WTC11 (cell line): ENCODE data around the gene GPR62. TPM values are rescaled to one million over a fixed set of nuclear protein-coding genes. Genes with fewer than 3 reads are reported as not detected.

Experiments used
- ATAC-seq: fragments of 200-7000 bp; cut with Tn5 transposase; 2 replicates; pipeline ENCODE4 v1.10.0; 2021; ENCODE audit warnings: mild to moderate bottlenecking, moderate library complexity
- CTCF ChIA-PET: fragments of 300-600 bp; sonication (Branson Sonifier 250); formaldehyde crosslinking; loops from one replicate; lab custom pipeline; 2021; ENCODE audit warnings: antibody characterized with exemption; lab: Charles Lee
- POLR2A ChIA-PET: fragments of 350-600 bp; sonication (Branson Sonifier 250); formaldehyde crosslinking; loops from one replicate; lab custom pipeline; 2021; ENCODE audit warnings: antibody characterized with exemption; lab: Charles Lee
- DNase-seq: peaks from one replicate; pipeline ENCODE4 v3.0.0; 2021; ENCODE audit warnings: low spot score
- H3K27ac Mint-ChIP-seq: 2 replicates; pipeline ENCODE4 v1.8.0; 2021; ENCODE audit warnings: mixed read lengths
- H3K27me3 Mint-ChIP-seq: 2 replicates; pipeline ENCODE4 v1.8.0; 2021; ENCODE audit warnings: low read depth, mild to moderate bottlenecking, moderate library complexity, mixed read lengths
- H3K36me3 Mint-ChIP-seq: 2 replicates; pipeline ENCODE4 v1.8.0; 2021; ENCODE audit warnings: mixed read lengths
- H3K4me1 Mint-ChIP-seq: 2 replicates; pipeline ENCODE4 v1.8.0; 2022; ENCODE audit warnings: mixed read lengths
- H3K4me3 Mint-ChIP-seq: 2 replicates; pipeline ENCODE4 v1.8.0; 2021; ENCODE audit warnings: mild to moderate bottlenecking, moderate library complexity, mixed read lengths
- H3K9me3 Mint-ChIP-seq: 2 replicates; pipeline ENCODE4 v1.8.0; 2021; ENCODE audit warnings: mixed read lengths
- CBFB ChIP-seq: sonication (generic); formaldehyde crosslinking; IDR thresholded peaks from 2 replicates; pipeline ENCODE4 v1.8.1; 2022; ENCODE audit warnings: mild to moderate bottlenecking, low read depth, missing genetic modification reagents
- FOXJ3 ChIP-seq: sonication (generic); formaldehyde crosslinking; IDR thresholded peaks from 2 replicates; pipeline ENCODE4 v1.9.0; 2021; ENCODE audit warnings: missing genetic modification reagents, mild to moderate bottlenecking, borderline replicate concordance
- GABPB1 ChIP-seq: sonication (generic); formaldehyde crosslinking; IDR thresholded peaks from 2 replicates; pipeline ENCODE4 v1.8.1; 2023; ENCODE audit warnings: mild to moderate bottlenecking, missing genetic modification reagents
- JAZF1 ChIP-seq: fragments of 250-450 bp; sonication (Bioruptor Pico); IDR thresholded peaks from 2 replicates; pipeline ENCODE4 v1.9.0; 2021; ENCODE audit warnings: moderate library complexity, mild to moderate bottlenecking, inconsistent platforms
- NR1H2 ChIP-seq: sonication (generic); formaldehyde crosslinking; IDR thresholded peaks from 2 replicates; pipeline ENCODE4 v1.9.0; 2021; ENCODE audit warnings: mild to moderate bottlenecking, moderate library complexity, missing genetic modification reagents
- NR2C2 ChIP-seq: sonication (generic); formaldehyde crosslinking; IDR thresholded peaks from 2 replicates; pipeline ENCODE4 v1.8.0; 2022; ENCODE audit warnings: mild to moderate bottlenecking, missing genetic modification reagents
- PREB ChIP-seq: sonication (generic); formaldehyde crosslinking; IDR thresholded peaks from 2 replicates; pipeline ENCODE4 v1.8.1; 2022; ENCODE audit warnings: mild to moderate bottlenecking, missing genetic modification reagents, moderate library complexity, borderline replicate concordance
- ZNF138 ChIP-seq: sonication (generic); formaldehyde crosslinking; conservative IDR thresholded peaks from 2 replicates; pipeline ENCODE4 v1.8.1; 2022; ENCODE audit warnings: mild to moderate bottlenecking, moderate library complexity, missing genetic modification reagents
- ZNF232 ChIP-seq: sonication (generic); formaldehyde crosslinking; IDR thresholded peaks from 2 replicates; pipeline ENCODE4 v1.8.0; 2022; ENCODE audit warnings: mild to moderate bottlenecking, missing genetic modification reagents
- ZNF416 ChIP-seq: fragments of 250-450 bp; sonication (Bioruptor Pico); IDR thresholded peaks from 2 replicates; pipeline ENCODE4 v1.9.0; 2021; ENCODE audit warnings: mild to moderate bottlenecking, inconsistent platforms
- ZNF512 ChIP-seq: sonication (generic); formaldehyde crosslinking; IDR thresholded peaks from 2 replicates; pipeline ENCODE4 v1.8.1; 2022; ENCODE audit warnings: missing genetic modification reagents, borderline replicate concordance
- total RNA-seq: library from RNA; stranded (reverse); gene quantifications from 3 replicates; pipeline ENCODE4 v1.2.3, GENCODE V29; 2021
- TF ChIP-seq, protein P1 (sequence below): sonication (generic); formaldehyde crosslinking; IDR thresholded peaks from 2 replicates; pipeline ENCODE4 v1.8.0; 2023; ENCODE audit warnings: mild to moderate bottlenecking, missing genetic modification reagents
- TF ChIP-seq, protein P2 (sequence below): sonication (generic); formaldehyde crosslinking; IDR thresholded peaks from 2 replicates; pipeline ENCODE4 v1.8.0; 2023; ENCODE audit warnings: missing genetic modification reagents, mild to moderate bottlenecking, borderline replicate concordance
- TF ChIP-seq, protein P3 (sequence below): sonication (generic); formaldehyde crosslinking; conservative IDR thresholded peaks from 2 replicates; pipeline ENCODE4 v1.8.1; 2023; ENCODE audit warnings: mild to moderate bottlenecking, low read depth, missing genetic modification reagents, moderate library complexity

GPR62 gene
- total RNA-seq, 1 experiment from 2014 or later, result 0.24 TPM

DNA sequence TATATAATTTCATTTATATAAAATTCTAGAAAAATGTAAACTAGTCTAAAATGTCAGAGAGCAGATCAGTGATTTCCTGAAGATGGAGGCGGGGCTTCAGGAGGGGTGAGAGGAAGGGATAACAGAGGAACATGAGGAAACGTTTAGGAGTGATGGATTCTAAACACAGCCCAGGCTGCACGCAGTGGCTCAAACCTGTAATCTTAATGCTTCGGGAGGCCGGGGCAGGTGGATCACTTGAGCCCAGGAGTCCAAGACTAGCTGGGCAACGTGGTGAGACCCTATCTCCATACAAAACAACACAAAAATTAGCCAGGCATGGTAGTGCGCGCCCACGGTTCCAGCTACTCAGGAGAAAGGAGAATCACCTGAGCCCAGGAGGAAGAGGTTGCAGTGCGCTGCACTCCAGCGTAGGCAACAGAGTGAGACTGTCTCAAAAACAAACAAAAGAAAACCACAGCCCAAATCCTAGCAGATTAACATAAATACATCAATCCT lies 34.1 kb upstream of the GPR62 start (continued):
- TF ChIP-seq, protein P1, sequence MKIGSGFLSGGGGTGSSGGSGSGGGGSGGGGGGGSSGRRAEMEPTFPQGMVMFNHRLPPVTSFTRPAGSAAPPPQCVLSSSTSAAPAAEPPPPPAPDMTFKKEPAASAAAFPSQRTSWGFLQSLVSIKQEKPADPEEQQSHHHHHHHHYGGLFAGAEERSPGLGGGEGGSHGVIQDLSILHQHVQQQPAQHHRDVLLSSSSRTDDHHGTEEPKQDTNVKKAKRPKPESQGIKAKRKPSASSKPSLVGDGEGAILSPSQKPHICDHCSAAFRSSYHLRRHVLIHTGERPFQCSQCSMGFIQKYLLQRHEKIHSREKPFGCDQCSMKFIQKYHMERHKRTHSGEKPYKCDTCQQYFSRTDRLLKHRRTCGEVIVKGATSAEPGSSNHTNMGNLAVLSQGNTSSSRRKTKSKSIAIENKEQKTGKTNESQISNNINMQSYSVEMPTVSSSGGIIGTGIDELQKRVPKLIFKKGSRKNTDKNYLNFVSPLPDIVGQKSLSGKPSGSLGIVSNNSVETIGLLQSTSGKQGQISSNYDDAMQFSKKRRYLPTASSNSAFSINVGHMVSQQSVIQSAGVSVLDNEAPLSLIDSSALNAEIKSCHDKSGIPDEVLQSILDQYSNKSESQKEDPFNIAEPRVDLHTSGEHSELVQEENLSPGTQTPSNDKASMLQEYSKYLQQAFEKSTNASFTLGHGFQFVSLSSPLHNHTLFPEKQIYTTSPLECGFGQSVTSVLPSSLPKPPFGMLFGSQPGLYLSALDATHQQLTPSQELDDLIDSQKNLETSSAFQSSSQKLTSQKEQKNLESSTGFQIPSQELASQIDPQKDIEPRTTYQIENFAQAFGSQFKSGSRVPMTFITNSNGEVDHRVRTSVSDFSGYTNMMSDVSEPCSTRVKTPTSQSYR, result no peak
- no peak for TF ChIP-seq ZNF232 (CRISPR knock-in tag)
- TF ChIP-seq NR2C2, result no peak
- TF ChIP-seq ZNF138 (CRISPR knock-in tag), result no peak
- TF ChIP-seq, protein P2, sequence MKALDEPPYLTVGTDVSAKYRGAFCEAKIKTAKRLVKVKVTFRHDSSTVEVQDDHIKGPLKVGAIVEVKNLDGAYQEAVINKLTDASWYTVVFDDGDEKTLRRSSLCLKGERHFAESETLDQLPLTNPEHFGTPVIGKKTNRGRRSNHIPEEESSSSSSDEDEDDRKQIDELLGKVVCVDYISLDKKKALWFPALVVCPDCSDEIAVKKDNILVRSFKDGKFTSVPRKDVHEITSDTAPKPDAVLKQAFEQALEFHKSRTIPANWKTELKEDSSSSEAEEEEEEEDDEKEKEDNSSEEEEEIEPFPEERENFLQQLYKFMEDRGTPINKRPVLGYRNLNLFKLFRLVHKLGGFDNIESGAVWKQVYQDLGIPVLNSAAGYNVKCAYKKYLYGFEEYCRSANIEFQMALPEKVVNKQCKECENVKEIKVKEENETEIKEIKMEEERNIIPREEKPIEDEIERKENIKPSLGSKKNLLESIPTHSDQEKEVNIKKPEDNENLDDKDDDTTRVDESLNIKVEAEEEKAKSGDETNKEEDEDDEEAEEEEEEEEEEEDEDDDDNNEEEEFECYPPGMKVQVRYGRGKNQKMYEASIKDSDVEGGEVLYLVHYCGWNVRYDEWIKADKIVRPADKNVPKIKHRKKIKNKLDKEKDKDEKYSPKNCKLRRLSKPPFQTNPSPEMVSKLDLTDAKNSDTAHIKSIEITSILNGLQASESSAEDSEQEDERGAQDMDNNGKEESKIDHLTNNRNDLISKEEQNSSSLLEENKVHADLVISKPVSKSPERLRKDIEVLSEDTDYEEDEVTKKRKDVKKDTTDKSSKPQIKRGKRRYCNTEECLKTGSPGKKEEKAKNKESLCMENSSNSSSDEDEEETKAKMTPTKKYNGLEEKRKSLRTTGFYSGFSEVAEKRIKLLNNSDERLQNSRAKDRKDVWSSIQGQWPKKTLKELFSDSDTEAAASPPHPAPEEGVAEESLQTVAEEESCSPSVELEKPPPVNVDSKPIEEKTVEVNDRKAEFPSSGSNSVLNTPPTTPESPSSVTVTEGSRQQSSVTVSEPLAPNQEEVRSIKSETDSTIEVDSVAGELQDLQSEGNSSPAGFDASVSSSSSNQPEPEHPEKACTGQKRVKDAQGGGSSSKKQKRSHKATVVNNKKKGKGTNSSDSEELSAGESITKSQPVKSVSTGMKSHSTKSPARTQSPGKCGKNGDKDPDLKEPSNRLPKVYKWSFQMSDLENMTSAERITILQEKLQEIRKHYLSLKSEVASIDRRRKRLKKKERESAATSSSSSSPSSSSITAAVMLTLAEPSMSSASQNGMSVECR (CRISPR knock-in tag), result no peak
- TF ChIP-seq GABPB1 (CRISPR knock-in tag), result no peak

GRCh38 chr3:51927061-51927977 lies 27.9 kb upstream of the GPR62 start:
- H3K4me1 Mint-ChIP-seq, result no peaks in the 10 kb centered on the region
- H3K36me3 Mint-ChIP-seq, result 0 out of 2 replicates have a peak, but pooled peaks cover 4% of the 10 kb centered on the region
- DNase-seq (no peak), ATAC-seq (no peak)
- H3K9me3 Mint-ChIP-seq, result no peaks in the 10 kb centered on the region
- H3K27ac Mint-ChIP-seq, result no peak overlapping the region
- ChIA-PET POLR2A (no interaction called here), CTCF (interaction anchor here (1.0 to 1.6 kb wide), 2 partner anchors 14 to 209 kb away, joined by 3 to 4 read pairs; partner anchors contain the start of gene RRP9)
- no peak overlapping the region for H3K4me3 Mint-ChIP-seq
- no peaks in the 10 kb centered on the region for H3K27me3 Mint-ChIP-seq
- TF ChIP-seq PREB (CRISPR knock-in tag), result no peak
- TF ChIP-seq CBFB (CRISPR knock-in tag), result no peak
- no peak for TF ChIP-seq JAZF1 (CRISPR knock-in tag)
- TF ChIP-seq ZNF512 (CRISPR knock-in tag), result no peak
- no peak for TF ChIP-seq FOXJ3
- TF ChIP-seq, protein P2 (CRISPR knock-in tag), result no peak
- no peak for TF ChIP-seq NR2C2
- no peak for TF ChIP-seq NR1H2
- TF ChIP-seq, protein P3, sequence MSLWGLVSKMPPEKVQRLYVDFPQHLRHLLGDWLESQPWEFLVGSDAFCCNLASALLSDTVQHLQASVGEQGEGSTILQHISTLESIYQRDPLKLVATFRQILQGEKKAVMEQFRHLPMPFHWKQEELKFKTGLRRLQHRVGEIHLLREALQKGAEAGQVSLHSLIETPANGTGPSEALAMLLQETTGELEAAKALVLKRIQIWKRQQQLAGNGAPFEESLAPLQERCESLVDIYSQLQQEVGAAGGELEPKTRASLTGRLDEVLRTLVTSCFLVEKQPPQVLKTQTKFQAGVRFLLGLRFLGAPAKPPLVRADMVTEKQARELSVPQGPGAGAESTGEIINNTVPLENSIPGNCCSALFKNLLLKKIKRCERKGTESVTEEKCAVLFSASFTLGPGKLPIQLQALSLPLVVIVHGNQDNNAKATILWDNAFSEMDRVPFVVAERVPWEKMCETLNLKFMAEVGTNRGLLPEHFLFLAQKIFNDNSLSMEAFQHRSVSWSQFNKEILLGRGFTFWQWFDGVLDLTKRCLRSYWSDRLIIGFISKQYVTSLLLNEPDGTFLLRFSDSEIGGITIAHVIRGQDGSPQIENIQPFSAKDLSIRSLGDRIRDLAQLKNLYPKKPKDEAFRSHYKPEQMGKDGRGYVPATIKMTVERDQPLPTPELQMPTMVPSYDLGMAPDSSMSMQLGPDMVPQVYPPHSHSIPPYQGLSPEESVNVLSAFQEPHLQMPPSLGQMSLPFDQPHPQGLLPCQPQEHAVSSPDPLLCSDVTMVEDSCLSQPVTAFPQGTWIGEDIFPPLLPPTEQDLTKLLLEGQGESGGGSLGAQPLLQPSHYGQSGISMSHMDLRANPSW (CRISPR knock-in tag), result no peak
- no peak for TF ChIP-seq ZNF416 (CRISPR knock-in tag)
